Uterus (tissue), 2 donors: ENCODE measurements around the gene TNPO3.

Experiments
- POLR2A ChIP-seq, 2 donors: fragments of 450-650 bp; IDR thresholded peaks; one replicate each; pipeline ENCODE4 v1.6.1; 2016; ENCODE audit warnings: antibody characterized with exemption in 2 of 2, mild to moderate bottlenecking in 1 of 2, moderate library complexity in 1 of 2
- TF ChIP-seq, protein P1 (sequence below), 4 experiments: fragments of 200-600 bp in 2 of 4; fragments of 450-650 bp in 2 of 4; sonication (generic) in 2 of 4; IDR thresholded peaks; one replicate each; pipeline ENCODE4 v1.5.1; 2016 to 2019; ENCODE audit warnings: antibody characterized with exemption in 4 of 4, mild to moderate bottlenecking in 2 of 4, moderate library complexity in 1 of 4

DNA sequence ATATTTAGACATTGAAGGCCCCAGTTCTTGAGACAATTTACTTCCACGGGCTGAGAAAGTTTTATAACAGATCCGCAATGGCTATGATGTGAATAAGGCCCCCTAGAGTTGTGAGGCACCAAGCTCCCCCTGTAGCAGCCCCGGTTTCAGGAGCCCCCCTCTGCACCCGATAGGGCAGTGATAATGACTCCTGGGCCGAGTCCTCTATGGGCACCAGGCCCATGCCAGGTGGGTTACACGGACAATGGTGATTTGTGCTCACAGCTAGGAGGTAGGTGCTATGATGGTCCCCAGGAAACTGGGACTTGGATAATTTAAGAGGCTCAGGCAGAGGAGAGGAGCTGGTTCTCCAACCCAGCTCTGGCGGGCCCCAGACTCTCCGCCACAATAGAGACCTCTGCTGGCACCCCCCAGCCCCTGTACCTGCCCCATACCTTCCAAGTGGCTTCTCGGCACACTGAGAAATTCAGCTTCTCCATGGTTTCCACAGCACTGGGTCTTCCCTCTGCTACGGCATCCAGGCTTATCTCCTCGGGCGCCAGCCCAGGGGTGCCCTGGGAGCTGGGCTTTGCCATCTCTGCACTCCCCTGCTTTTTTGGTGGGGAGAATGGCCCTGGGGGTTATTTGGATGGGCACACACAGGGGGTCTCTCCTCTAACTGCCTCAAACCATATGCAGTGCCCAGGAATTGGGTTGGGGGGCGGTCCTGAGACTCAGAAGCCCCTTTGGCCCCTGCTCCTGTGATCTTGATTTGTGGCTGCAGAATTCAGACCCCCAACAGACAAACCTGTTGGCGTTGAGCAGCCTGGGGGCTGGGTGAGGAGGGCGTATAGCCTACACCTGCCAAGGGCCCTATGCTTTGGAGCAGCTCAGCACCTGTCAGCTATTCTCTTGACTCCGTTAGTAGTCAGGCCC lies 132.2 kb downstream of the TNPO3 start:
- TF ChIP-seq, protein P1, sequence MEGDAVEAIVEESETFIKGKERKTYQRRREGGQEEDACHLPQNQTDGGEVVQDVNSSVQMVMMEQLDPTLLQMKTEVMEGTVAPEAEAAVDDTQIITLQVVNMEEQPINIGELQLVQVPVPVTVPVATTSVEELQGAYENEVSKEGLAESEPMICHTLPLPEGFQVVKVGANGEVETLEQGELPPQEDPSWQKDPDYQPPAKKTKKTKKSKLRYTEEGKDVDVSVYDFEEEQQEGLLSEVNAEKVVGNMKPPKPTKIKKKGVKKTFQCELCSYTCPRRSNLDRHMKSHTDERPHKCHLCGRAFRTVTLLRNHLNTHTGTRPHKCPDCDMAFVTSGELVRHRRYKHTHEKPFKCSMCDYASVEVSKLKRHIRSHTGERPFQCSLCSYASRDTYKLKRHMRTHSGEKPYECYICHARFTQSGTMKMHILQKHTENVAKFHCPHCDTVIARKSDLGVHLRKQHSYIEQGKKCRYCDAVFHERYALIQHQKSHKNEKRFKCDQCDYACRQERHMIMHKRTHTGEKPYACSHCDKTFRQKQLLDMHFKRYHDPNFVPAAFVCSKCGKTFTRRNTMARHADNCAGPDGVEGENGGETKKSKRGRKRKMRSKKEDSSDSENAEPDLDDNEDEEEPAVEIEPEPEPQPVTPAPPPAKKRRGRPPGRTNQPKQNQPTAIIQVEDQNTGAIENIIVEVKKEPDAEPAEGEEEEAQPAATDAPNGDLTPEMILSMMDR (IDR thresholded peaks at IDR 0.05) = no peak
- TF ChIP-seq POLR2A (IDR thresholded peaks at IDR 0.05) = no peak
